ENCODE measurements around the gene GID4.

The GID4 gene

DNA sequence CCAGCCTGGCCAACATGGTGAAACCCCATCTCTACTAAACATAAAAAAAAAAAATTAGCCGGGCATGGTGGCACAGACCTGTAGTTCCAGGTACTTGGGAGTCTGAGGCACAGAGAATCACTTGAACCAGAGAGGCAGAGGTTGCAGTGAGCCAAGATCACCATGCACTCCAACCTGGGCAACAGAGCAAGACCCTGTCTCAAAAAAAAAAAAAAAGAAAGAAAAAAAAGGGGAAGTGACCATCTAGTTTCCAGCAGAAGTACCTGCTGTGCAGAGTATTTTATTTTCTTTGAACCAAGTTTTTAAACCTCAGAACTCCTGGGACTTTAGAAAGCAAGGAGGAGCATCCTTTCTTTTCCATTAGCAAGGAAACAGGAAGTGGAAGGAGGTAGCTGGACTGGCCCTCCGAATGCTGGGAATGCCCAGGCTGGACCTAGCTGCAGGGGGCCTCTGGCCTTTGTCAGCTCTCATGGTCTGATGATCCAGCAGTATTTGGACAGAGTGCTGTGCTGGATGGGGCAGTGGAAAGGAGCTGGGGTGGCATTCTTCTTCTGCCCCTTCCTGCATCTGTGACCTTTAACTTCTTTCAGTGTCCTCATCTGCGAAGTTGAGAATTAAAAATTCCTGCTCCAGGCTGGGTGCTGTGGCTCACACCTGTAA is 6.6 kb downstream of the GID4 start:
- FAIRE-seq, result no peak

GRCh38 chr17:18055597-18055996 is 16.4 kb downstream of the GID4 start:
- no peak for FAIRE-seq

DNA sequence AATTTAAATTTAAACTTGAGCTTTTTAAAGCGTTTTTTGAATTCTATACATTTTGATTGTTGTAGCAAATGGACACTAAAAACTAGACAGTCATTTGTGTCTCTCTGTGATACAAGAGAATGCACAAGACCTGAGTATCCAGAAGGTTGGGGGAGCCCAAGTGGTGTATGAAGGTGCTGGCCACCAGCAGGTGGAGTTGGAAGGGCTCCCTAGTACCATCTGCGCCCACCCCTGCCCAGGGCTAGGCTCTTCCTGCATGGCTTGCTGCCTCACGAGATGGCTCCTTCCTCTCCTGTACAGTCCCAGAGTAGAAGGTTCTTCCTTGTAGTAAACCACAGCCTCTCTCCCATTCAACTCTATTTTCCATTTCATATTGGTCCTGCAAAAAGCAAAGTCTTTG is 17.0 kb downstream of the GID4 start:
- FAIRE-seq, result no peak

DNA sequence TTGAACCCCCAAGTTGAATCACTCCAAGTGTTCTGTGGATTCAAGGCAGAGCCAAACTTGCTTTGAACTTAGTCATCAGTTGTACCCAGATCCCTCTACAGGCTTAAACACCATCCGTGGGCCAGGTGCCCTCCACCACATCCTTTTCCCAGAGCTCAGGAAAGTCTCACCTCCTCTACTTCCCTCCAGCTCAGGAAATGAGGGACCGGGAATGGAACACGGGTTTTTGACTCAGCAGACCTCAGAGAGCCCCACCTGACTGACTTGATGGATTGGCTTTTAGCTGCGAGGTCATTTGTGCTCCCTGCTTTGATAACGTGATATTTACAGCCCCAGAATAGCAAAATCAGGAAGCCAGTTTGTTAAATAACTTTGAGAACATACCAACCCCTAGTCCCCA is 20.1 kb downstream of the GID4 start:
- no peak for FAIRE-seq

DNA sequence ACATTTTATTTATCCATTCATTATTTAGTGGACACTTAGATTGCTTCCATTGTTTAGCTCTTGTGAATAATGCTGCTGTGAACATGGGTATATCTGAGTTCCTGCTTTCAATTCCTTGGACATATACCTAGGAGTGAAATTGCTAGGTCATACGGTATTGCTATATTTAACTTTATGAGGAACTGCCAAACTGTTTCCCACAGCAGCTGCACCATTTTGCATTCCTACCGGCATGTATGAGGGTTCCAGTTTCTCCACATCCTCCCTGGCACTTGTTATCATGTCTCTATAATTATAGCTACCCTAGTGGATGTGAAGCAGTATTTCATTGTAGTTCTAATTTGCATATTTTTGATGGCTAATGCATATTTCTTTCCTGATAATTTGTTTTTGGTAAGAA is 24.8 kb downstream of the GID4 start:
- no peak for FAIRE-seq

DNA sequence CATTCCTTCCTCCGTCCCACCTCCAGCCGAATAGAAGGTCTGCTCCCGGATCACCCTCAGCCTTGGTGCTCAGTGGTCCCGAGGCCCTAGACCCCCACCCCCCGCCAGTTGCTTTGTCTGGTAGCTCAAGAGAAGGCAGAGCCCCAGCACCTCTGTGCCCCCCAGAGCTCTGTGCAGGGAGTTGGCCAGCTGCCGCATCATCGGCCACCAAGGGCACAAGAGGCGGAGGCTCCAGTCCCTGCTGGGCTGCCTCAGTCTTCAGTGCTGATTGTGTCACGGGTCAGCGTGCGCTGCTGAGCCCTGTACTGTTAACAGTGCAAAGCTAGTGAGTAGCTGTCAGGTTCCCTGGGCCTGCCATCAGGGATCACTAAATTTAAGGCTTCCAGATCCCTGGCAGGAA is 26.3 kb downstream of the GID4 start:
- no peak for FAIRE-seq

GRCh38 chr17:18066866-18067265 is 27.7 kb downstream of the GID4 start:
- FAIRE-seq, result no peak

DNA sequence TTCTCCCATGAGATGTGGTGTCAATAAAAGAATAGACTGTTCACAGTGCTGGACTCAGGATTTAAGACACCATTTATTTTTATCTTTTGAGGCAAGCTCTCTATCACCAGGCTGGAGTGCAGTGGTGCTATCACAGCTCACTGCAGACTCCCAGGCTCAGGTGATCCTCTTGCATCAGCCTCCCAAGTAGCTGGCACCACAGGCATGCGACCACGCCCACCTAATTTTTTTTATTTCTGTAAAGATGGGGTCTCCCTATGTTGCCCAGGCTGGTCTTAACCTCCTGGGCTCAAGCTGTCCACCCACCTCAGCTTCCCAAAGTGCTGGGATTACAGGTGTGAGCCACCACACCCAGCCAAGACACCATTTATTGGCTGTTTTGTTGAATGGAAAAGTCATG is 29.9 kb downstream of the GID4 start:
- no peak for FAIRE-seq

- no peak for FAIRE-seq
Measured at GRCh38 chr17:18070861-18071340, 31.7 kb downstream of the GID4 start.

DNA sequence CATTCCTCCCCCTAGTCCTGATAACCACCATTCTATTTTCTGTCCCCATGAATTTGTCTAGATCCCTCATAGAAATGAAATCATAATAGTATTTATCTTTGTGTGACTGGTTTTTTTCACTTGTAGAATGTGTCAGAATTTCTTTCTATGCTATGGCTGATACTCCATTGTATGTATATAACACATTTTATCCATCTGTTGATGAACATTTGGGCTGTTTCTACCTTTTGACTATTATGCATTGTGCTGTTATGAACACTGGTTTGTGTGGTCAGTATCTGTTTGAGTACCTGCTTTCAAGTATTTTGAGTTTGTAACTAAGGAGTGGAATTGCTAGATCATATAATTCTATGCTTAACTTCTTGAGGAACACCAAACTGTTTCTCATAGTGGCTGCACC is 32.5 kb downstream of the GID4 start:
- FAIRE-seq, result no peak

- FAIRE-seq, result no peak
Measured at GRCh38 chr17:18074566-18075272, 35.5 kb downstream of the GID4 start.

DNA sequence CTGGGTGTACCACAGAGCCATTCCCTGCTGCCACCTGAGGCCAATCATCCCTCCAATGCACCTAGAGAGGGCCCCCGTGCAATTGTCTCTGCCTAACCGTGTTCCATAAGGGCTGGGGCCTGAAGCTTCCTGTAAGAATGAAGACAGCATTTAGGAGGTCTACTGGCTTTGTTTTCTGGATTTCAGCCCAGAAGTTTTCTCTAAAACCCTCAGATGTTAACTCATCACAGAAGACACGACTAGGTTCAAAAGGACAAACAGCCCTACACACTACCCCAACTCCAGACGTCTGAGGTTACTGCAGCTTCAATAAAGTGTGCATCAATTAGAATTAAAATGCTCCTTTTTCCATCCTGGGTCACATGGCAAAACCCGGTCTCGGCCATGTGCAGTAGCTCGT is 37.7 kb downstream of the GID4 start:
- no peak for FAIRE-seq

DNA sequence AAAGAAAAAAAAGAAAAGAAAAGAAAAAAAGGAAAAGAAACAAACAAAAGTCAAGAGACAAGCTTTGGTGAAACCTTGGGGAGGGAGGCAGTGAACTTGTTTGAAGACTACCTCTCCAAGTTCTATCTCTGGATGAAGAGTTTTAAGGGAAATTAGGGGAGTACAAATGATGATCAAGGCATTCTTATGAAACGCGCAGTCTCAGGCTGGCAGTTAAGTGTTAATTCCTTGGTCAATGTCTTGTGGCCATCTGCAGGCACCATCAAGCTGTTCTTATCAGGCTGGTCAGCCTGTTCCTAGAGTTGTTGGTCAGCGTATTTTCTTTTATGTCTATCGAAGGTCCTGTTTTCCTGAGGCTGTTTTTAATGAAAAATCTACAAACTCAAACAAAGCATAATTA is 40.3 kb downstream of the GID4 start:
- no peak for FAIRE-seq

DNA sequence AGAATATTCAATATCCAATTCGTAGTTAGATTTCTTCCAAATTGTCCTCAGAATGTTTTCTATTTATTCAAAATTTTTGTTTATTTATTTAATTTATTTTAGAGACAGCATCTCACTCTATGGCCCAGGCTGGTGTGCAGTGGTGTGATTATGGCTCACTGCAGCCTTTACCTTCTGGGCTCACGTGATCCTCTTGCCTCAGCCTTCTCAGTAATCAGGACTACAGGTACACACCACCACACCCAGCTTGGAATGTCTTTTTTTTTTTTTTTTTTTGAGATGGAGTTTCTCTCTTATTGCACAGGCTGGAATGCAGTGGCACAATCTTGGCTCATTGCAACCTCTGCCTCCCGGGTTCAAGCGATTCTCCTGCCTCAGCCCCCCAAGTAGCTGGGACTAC is 45.0 kb downstream of the GID4 start:
- no peak for FAIRE-seq

DNA sequence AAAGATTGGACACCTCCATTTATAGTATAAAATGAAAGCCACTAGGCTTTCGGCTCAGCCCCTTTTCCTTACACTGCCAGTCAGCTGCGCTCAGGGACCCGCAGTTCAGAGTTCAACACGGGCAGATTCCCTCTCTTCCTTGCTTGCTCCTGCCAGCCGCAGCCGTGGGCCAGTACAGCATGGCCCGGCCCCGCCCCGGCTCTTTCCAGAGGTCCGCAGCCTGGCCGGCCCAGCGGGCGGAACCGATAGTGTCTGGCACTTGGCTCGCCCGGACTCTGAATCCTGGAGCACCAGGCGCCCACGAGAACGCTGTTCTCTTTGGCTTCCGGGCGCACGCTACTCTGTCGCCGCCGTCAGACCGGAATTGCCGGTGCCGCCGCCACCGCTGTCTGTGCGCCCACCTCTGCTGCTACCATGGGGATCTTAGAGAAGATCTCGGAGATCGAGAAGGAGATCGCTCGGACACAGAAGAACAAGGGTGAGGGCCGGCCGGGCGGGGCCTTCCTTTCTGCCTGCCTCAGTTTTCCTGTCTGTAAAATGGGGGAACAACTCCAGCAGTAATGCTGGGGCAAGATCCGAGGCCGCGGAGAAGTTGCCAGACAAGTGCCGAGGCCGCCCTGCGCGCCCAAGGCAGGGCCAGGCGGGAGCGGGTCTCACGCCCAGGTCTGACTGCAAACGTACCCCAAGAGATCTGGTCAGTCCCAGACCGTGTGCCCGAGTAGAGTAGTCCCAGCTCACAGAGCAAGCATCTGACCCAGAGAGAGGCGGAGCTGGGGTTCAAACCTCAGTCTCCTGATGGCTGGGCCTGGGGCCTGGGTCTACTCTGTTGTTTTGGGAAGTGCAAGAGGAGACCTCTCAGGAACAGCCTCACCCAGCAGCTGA is 48.6 kb downstream of the GID4 start, which contains the start of gene DRG2:
DRG2 (plus strand) TSS at position 339 of the 882 bp plus-strand sequence; CDS start at position 415, 76 bp downstream.
- no peak for FAIRE-seq

- FAIRE-seq, result no peak
Measured at GRCh38 chr17:18089613-18090012, 50.4 kb downstream of the GID4 start.

DNA sequence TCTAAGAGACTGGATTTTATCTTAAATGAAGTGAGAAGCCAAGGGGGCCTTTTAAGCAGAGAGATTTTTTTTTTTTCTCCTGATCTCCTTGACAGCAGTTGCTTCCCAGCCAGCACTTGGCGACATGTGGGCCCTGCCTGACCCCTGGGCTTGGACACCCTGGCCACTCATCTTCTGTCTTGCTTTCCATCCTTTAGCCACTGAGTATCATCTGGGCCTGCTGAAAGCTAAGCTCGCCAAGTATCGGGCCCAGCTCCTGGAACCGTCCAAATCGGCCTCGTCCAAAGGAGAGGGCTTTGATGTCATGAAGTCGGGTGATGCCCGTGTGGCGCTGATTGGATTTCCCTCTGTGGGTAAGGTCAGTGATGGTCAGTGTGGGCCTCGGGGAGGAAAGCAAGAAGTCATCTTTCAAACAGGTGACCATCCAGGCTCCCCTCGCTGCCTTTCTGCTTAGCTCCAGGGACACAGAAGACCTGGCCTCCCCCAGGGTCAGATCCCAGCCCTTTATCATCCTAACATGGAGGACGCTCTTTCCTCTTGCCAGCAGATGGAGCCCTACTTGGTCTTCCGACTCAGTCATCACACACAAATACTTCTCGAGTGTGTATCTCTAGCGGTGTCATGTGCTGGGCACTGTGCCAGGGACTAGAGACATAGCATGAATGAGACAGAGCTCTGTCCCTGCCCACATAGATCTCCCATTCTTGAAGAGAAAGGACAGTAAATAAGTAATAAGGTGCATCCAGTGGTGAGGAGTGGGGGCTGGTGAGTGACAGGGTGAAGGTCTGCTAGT is 54.6 kb downstream of the GID4 start:
- FAIRE-seq, result no peak

DNA sequence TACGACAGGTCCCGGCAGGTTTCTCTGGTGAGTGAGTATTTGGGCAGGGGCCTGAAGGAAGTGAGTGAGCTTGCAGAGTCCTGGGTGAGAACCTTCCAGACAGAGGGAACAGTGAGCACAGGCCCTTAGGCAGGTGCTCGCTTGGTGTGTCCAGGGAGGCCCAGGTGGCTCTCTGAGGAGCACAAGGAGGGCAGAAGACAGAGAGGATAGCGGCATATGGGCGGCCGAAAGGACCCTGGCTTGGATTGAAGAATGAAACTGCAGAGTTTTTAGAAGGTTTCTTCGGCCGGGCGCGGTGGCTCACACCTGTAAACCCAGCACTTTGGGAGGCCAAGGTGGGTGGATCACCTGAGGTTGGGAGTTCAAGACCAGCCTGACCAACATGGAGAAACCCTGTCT is 55.2 kb downstream of the GID4 start:
- no peak for FAIRE-seq

- FAIRE-seq, result no peak
Measured at GRCh38 chr17:18099516-18099915, 60.3 kb downstream of the GID4 start.

DNA sequence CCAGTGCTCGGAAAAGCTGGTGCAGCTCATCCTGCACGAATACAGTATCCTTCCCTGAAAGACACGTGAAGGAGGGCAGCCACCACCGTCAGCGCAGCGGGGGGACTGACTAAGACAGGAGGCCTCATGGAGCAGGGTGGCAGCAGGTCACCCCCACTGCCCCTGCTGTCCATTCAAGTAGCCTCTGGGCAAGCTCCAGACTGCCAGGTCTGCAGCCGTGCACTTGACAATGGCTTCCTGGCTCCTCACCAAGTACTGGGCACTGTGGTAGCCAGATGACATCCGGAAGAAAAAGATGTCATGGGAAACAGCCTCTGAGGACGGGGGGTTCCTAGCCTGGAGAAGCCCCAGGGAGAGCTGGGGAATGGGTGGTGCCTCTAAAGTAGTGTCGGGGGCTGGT is 61.4 kb downstream of the GID4 start:
- no peak for FAIRE-seq

DNA sequence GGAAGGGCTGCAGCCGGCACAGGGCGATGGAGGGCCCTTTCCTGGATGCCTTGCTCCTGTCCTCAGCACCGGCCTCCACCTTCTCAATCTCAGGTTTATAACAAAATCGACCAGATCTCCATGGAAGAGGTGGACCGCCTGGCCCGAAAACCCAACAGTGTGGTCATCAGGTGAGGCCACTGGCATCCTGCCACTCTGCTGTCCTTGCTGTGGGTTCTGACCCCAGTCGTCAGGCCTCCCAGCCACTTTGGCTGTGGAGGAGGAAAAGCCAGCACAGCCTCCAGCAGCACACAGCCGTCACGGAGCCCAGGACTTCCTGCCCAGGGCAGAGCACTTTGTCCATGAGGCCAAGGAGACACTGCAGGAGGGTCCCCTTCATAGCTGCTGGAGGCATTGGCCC is 62.6 kb downstream of the GID4 start:
- no peak for FAIRE-seq

- no peak for FAIRE-seq
Measured at GRCh38 chr17:18102640-18103039, 63.4 kb downstream of the GID4 start.

- no peak for FAIRE-seq
Measured at GRCh38 chr17:18105027-18105426, 65.8 kb downstream of the GID4 start.

Data from TTC549 (cell line).